GM21737 (cell line): ENCODE data around the gene FRRS1.
"Not testable (repeated sequence)": the region's sequence is repeated elsewhere in the genome, so short reads cannot be mapped to it uniquely, and the experiment has no call there.

ENCODE experiments used
- ATAC-seq: cut with Tn5 transposase; IDR thresholded peaks from one replicate; pipeline ENCODE4 v1.9.1; 2021; ENCODE audit warnings: mild to moderate bottlenecking, moderate library complexity; ENCODE audit not compliant: unreplicated experiment

Gene FRRS1

GRCh38 chr1:99766378-99766800, at the start of gene FRRS1:
Gene FRRS1, minus strand, starts transcription at chr1:99766635. Its CDS starts 17,867 bp downstream, at chr1:99748768.
- ATAC-seq, result peak; percentile 96

GRCh38 chr1:99814373-99814900, 48.0 kb upstream of the FRRS1 start:
- ATAC-seq, result no peak

GRCh38 chr1:99811747-99812146, 45.3 kb upstream of the FRRS1 start:
- no peak for ATAC-seq

GRCh38 chr1:99811075-99811474, 44.6 kb upstream of the FRRS1 start:
- no peak for ATAC-seq

- ATAC-seq, result peak; percentile 95
Measured at GRCh38 chr1:99808391-99809115, 42.1 kb upstream of the FRRS1 start.

GRCh38 chr1:99806882-99807281, 40.4 kb upstream of the FRRS1 start:
- no peak for ATAC-seq

- ATAC-seq, result no peak
Measured at GRCh38 chr1:99801584-99801983, 35.1 kb upstream of the FRRS1 start.

GRCh38 chr1:99793861-99794260, 27.4 kb upstream of the FRRS1 start:
- ATAC-seq, result not testable (repeated sequence)

- ATAC-seq, result no peak
Measured at GRCh38 chr1:99789715-99790114, 23.3 kb upstream of the FRRS1 start.

- ATAC-seq, result no peak
Measured at GRCh38 chr1:99788896-99789295, 22.5 kb upstream of the FRRS1 start.

GRCh38 chr1:99786751-99787501, 20.5 kb upstream of the FRRS1 start:
- peak; percentile 63 for ATAC-seq

GRCh38 chr1:99784809-99785255, 18.4 kb upstream of the FRRS1 start:
- ATAC-seq, result no peak

- no peak for ATAC-seq
Measured at GRCh38 chr1:99784143-99784542, 17.7 kb upstream of the FRRS1 start.

- ATAC-seq, result no peak
Measured at GRCh38 chr1:99782920-99783319, 16.5 kb upstream of the FRRS1 start.

GRCh38 chr1:99782397-99782796, 16.0 kb upstream of the FRRS1 start:
- ATAC-seq, result no peak

GRCh38 chr1:99781798-99782197, 15.4 kb upstream of the FRRS1 start:
- no peak for ATAC-seq

- ATAC-seq, result no peak
Measured at GRCh38 chr1:99777752-99778151, 11.3 kb upstream of the FRRS1 start.

- no peak for ATAC-seq
Measured at GRCh38 chr1:99776120-99776519, 9.7 kb upstream of the FRRS1 start.

GRCh38 chr1:99772809-99773208, 6.4 kb upstream of the FRRS1 start:
- no peak for ATAC-seq

GRCh38 chr1:99771513-99771918, 5.1 kb upstream of the FRRS1 start:
- ATAC-seq, result no peak

- ATAC-seq, result no peak
Measured at GRCh38 chr1:99768524-99769245, 2.2 kb upstream of the FRRS1 start.
